Cerebellar cortex (tissue), 1 donor: Measurements from ENCODE around the gene NR1H2.
"Not testable (repeated sequence)": the region's sequence is repeated elsewhere in the genome, so short reads cannot be mapped to it uniquely, and the experiment has no call there.

Source experiments
- DNase-seq: peaks from one replicate; pipeline ENCODE4 v3.0.0-alpha.2; 2015; ENCODE audit warnings: low spot score

The NR1H2 gene

DNA sequence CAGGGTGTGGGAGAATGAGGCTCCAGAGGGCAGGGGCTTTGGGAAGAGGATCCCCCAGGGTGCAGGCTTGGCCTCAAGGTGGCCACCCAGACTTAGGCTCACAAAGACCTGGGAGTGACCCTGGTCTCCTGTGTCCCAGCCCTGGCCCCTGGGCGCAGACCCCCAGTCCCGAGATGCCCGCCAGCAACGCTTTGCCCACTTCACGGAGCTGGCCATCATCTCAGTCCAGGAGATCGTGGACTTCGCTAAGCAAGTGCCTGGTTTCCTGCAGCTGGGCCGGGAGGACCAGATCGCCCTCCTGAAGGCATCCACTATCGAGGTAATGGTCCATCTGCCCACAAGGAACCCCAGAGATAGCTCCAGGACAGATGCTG lies 2.6 kb downstream of the NR1H2 start:
- no peak for DNase-seq

DNA sequence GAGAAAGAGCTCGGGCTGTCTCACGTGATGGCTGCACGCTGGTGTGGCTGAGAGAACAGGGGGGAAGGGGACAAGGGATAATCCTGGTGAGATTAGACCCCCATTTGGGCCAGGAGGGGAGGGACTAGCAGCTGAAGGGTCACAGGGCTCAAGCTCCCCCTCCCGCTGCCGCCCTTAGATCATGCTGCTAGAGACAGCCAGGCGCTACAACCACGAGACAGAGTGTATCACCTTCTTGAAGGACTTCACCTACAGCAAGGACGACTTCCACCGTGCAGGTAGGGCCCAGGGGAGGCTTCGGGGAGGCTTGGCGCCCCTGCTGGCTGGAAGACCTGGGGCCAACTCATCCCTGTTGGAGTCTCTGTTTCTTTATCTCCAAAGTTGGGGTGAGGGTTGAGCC lies 3.3 kb downstream of the NR1H2 start:
- no peak for DNase-seq

DNA sequence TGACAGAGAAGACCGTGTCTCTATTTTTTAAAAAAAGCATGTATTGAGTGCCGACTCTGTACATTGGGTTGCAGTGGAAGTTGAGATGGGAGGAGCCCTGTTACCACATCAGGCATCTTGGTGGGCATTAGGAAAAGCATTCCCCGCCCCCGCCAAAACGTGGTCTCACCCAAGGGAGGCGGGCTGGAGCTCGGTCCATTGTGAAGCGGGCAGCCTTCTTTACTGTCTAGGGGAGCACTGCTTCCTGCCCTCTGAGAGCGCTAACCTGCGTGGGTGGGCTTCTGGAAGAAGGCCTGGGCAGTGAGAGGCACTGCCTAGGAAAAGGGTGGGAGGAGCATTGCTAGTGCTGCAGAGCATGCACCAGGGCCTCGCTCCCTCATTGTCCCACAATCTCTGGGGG lies 3.9 kb downstream of the NR1H2 start:
- no peak for DNase-seq

DNA sequence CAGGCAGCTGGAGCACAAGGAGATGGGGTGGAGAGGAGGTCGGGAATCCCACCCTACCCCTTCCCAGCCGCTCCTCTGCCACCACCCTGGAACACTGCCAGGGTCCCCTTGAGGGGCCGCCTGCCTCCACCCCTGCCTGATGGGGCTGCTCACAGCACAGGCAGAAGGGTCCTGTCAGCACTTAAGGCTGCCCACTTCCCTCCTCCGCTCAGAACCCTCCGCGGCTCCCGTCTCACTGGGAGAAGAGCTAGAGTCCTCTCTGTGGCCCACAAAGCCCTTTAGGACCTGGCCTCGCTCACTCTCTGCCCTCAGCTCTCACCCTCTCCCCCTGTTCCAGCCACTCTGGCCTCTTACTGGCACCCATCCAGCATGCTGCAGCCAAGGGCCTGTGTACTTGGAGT lies 4.5 kb downstream of the NR1H2 start:
- DNase-seq: no peak

DNA sequence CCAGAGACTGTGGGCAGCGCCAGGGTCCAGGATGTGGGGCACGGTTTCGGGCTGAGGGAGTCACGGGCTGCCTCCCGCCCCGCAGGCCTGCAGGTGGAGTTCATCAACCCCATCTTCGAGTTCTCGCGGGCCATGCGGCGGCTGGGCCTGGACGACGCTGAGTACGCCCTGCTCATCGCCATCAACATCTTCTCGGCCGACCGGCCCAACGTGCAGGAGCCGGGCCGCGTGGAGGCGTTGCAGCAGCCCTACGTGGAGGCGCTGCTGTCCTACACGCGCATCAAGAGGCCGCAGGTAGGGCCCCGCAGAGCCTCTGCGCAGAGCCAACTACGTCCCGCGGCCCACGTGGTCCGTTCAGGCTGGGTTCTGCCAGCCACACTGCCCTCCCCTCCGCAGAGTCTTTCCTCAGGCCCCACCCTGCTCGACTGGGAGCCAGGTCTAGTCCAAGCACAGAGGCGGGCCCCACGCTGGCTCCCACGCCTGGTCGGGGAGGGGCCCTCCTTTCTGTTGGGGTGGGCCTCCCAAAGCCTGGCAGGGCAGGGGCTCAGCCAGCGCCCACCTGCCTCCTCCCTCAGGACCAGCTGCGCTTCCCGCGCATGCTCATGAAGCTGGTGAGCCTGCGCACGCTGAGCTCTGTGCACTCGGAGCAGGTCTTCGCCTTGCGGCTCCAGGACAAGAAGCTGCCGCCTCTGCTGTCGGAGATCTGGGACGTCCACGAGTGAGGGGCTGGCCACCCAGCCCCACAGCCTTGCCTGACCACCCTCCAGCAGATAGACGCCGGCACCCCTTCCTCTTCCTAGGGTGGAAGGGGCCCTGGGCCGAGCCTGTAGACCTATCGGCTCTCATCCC lies 5.8 kb downstream of the NR1H2 start:
- DNase-seq: no peak

DNA sequence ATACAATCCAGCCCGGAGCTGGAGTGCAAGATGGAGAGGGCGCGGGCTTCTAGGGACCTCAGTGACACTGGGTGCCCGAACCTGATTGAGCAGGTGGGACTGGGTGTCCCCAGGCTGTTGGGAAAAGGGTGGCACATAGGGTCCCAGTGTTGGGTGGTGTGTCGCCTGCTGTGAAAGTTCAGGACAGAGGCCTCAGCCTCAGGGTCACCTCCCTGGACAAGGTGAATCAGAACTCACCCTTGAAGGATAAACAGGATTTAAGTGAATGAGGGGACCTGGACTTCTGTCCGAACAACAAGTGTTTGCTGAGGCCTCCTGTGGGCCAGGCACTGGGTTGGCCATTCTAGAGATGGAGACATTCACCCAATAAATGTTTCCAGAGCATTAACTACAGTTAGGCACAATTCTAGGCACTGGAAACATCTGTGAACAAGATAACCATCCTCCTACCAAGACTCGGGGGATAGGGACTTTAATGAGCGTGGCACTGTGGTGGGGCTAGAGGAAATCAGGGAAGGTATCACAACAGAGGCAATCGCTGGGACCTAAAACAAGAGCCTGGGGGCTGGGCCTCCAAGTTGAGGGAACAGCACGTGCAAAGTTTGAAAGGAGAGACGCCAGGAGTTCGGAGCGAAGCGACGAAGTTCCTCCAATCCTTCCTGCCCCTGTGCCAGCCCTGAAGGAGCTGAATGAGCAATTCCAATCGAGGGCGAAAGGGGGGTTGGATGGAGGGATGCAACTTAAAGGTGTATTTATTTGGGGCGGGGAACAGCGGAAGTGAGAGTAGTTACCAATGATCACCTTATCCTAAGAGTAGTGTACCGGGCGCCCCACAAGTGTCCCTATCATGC lies 7.0 kb downstream of the NR1H2 start:
- DNase-seq: no peak

DNA sequence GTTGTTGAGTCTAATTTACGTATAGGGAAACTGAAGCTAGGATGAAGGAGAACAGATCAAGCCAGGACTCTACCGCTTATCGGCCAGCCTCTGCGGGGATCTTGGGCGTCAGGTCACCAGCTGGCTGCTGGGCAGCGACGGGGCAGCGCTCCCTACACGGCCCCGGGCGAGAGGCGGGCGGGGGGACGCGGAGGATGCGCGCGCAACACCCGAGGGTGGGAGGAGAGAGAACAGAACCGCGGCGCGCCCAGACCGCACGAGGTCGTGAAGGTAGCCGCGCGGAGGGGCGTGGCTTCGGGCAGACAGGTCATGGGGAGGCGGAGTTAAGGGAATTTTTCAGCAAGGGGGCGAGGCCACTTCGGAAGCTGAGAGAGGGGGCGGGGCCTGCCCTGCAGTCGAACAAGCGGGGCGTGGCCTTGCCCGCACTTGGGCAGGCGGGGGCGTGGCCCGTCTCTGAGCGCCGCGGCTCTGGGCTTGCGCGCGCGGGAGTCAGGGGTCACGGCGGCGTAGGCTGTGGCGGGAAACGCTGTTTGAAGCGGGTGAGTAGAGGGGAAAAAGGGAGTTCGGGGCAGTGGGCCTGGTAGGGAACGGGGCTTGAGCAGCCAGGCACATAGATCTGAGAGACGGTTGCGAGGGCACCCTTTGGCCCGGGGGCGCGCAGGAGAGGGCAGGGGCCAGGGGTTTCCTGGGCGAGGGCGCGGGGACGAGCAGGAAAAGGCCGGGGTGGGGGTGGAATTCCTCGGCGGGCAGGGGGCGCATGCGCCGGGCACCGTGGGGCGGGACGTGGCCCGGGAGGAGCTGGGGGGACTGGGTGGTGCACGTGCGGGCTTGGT lies 7.8 kb downstream of the NR1H2 start, which contains the start of gene POLD1:
Gene POLD1, plus strand, starts transcription at position 496 of the 833 bp plus-strand sequence. CDS start 14,505 bp downstream, outside the sequence.
- peak; percentile 95 for DNase-seq

DNA sequence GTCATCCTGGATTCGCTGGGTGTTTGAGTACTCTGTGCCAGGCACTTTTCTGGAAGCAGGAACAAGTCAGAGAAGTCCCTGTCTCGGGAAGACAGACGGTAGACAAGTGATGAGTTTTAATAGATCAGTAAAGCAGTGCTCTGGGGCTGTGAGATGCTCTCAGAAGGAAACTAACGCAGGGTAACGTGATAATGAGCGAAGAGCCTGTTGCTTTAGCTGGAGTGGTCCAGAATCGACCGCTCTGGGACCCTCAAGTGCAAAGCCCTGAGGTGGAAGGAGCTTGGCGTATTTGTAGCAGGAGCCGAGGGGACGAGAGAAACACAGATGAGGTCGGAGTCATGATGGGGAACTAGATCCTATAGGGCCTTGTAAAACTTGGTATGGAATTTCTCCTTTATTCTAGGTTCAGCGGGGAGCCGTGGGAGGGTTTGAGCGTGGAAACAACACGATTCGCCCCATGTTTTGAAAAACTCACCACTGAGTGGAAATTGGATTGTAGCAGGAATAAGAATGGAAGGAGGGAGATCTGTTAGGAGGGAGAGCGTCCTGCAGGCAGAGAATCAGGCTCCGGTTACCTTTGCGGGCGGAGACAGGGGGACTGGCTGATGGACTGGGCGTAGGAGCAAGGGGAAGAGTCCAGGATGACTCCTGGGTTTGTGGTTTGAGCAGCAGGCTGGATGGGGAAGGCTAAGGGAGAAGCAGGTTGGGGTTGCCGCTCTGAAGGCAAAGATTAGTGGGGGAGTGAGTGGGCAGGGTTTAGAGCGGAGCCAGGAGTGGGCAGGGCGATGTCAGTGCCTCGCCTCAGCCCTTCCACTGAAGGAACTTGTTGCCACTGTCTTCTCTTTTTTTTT lies 8.7 kb downstream of the NR1H2 start:
- no peak for DNase-seq

DNA sequence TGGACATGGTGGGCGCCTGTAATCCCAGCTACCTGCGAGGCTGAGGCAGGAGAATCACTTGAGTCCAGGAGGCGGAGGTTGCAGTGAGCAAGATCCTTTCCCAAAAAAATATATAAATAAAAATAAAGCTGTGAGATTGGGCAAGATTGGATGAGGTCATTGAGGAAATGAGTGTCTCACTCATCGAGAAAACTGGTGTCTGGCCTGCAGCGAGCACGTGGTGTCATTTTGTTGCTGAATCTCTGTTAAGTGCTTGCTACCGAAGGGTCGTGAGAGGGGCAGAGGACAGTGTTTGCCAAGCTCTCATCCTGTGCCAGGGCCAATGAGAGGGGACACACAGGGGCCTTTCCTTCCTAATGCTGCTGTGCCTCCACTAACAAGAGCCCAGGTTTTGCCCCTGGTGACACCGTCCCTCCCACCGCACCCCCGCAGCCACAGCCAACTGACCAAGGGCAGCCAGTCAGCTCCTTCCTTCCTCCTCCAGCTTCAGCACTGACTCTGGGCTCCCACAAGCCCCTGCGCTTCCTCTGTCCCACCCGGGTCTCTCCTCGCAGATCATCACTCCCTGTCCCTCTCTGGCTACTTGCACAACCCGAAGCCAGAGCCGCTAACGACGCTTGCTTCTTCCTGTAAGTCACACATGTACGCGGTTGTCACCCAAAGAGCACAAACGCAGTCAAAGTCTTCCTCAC lies 11.1 kb downstream of the NR1H2 start:
- no peak for DNase-seq

DNA sequence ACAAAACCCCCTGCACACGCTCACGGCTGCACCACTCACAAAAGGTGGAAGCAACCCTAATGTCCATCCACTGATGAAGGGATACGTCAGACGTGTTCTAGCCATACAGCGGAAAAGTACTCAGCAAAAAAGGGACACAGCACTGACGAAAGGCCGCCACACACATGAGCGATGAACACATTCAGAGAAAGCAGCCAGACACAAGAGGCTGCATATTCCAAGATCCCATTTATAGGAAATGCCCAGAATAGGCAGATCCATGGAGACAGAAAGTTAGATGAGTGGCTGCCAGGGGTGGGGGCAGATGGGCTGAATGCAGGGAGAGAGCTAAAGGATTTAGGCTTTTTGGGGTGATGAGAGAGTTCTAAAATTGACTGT lies 11.6 kb downstream of the NR1H2 start:
- no peak for DNase-seq

DNA sequence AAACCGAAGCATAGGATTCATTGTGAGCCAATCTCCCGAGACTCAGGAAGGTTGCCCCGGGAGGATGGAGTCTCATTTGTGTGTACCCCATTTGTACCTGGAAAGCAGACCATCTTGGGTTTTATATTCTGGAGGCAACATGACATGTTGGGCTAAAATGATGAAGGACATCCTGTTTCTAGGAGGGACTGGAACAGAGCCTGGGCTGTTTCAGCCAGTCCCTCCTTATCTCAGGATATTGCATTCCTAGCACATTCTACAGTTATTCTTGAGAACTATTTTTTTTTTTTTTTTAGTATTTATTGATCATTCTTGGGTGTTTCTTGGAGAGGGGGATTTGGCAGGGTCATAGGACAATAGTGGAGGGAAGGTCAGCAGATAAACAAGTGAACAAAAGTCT lies 14.0 kb downstream of the NR1H2 start:
- DNase-seq: not testable (repeated sequence)

DNA sequence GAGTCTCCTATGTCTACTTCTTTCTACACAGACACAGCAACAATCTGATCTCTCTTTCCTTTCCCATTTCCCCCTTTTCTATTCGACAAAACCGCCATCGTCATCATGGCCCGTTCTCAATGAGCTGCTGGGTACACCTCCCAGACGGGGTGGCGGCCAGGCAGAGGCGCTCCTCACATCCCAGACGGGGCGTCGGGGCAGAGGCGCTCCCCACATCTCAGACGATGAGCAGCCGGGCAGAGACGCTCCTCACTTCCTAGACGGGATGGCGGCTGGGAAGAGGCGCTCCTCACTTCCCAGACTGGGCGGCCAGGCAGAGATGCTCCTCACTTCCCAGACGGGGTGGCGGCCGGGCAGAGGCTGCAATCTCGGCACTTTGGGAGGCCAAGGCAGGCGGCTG lies 14.7 kb downstream of the NR1H2 start:
- DNase-seq: not testable (repeated sequence)

DNA sequence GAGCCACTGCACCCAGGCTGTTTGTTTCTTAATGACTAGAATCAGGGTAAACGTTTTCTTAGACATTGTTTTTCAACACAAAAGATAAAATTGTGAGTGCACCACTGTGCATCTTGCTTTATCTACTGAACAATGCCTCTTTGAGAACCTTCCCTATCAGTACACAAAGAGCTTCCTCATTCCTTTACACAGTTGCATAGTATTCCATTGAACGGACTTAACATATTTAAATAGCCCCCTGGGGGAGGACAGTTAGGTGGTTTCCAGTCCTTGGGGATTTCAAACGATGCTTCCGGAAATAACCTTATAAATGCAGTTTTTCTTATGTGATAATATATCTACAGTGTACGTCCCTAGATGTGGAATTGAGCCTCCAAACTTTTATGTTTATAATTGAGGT lies 16.5 kb downstream of the NR1H2 start:
- DNase-seq: no peak

DNA sequence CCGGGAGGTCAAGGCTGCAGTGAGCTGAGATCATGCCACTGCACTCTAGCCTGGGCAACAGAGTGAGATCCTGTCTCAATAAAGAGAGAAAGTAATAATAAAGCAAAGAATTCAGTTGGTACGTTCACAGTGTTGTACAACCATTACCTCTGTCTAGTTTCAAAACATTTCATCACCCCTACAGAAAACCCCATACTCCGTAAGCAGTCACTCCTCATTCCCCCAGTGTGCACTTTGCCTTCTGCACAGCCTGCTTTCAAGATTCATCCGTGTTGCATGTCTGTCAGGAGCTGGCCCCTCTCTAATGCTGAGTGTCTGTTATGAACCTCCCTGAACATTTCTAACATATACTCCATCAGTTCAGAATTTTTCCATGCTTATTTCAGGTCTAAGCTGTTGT lies 17.3 kb downstream of the NR1H2 start:
- no peak for DNase-seq

DNA sequence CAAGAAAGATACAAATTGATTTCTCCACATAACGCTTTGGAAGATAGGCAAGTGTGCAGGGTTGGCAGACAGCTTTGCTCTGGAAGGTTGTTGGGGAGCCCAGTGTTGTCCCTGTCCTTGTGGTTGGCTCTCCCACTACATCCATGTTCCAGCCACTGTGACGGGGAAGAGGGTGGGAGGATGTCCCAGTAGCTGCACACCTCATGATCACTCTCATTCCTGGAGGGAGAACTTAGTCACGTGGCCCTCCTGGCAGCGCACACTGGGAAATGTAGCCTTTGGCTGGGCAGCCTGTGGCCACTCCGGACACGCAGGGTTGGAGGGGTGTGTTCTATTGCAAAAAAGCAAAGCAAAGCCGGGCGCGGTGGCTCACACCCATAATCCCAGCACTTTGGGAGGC lies 17.8 kb downstream of the NR1H2 start:
- no peak for DNase-seq

DNA sequence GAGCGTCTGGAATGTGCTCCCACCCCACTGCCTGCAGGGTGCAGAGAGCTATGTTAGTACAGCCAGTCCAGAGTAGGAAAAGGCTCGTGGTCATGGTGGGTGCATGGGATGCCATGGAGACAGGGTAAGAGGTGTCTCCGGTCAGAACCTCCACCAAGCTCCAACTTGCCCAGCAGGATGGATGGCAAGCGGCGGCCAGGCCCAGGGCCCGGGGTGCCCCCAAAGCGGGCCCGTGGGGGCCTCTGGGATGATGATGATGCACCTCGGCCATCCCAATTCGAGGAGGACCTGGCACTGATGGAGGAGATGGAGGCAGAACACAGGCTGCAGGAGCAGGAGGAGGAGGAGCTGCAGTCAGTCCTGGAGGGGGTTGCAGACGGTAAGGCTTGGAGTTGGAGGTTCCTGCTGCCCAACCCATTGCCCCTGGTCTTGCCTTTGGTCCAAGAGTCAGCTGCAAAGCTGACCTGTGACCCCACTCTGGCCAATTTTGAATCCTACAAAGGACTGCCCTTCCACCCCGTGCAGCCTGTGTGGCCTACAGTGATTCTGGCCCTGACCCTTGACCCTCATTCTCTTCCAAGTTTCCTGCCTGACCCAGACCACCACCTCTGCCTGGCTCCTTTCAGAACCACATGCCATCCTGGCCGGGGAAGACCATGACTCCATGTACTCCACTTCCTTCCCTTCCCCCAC lies 22.6 kb downstream of the NR1H2 start:
- no peak for DNase-seq

DNA sequence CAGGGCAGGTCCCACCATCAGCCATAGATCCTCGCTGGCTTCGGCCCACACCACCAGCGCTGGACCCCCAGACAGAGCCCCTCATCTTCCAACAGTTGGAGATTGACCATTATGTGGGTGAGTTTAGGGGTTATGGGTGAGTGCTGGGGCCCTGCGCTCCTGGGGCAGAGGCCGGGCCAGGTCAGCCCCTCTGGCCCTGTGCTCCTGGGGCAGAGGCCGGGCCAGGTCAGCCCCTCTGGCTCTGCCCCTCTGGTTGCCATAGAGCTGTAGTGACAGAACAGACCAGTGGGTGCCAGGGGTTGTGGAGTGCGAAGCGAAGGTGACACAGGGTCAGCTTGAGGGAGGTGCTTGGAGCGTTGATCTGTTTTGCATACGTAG lies 23.1 kb downstream of the NR1H2 start:
- DNase-seq: no peak

DNA sequence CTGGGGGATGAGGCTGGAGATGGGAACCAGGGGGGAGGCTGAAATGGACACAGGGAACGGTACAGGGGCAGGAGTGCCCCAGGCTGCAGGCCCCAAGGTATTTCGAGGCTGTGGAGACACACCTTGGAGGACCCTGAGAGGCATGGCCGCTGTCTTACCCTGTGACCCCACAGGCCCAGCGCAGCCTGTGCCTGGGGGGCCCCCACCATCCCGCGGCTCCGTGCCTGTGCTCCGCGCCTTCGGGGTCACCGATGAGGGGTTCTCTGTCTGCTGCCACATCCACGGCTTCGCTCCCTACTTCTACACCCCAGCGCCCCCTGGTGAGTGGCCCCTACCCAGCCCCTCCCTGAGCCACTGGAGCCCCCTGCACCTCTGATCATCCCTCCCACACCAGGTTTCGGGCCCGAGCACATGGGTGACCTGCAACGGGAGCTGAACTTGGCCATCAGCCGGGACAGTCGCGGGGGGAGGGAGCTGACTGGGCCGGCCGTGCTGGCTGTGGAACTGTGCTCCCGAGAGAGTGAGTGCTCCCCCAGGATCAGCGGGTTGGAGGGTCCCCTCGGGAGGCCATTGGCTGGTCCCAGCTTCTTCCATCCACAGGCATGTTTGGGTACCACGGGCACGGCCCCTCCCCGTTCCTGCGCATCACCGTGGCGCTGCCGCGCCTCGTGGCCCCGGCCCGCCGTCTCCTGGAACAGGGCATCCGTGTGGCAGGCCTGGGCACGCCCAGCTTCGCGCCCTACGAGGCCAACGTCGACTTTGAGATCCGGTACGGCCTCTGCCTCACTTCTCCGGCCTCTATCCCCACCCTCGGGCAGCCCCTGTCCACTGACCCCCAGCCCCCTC lies 25.6 kb downstream of the NR1H2 start:
- no peak for DNase-seq
